GM19395 (cell line): ENCODE measurements around the gene OR2B6.
"Not testable (repeated sequence)": the region's sequence is repeated elsewhere in the genome, so short reads cannot be mapped to it uniquely, and the experiment has no call there.

Experiments
- ATAC-seq: cut with Tn5 transposase; IDR thresholded peaks from one replicate; pipeline ENCODE4 v1.9.1; 2021; ENCODE audit warnings: mild to moderate bottlenecking, moderate library complexity; ENCODE audit not compliant: unreplicated experiment

OR2B6 gene

DNA sequence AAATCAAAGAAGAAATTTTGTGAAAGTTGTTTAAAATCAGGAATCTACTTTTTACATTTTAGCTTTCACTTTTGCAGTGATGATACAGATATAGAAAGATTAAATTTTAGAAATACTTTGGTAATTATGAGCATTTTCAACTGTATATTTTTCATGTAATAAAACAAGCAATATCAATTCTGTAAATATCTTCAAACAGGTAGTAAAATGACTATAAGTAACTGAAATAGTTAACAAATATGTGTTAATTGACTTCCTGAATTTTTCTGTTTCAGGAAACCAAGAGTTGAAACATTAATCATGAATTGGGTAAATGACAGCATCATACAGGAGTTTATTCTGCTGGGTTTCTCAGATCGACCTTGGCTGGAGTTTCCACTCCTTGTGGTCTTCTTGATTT is at the start of gene OR2B6:
Gene OR2B6, plus strand, starts transcription at position 301 of the 400 bp plus-strand sequence. Its CDS starts 0 bp downstream, at position 301.
- no peak for ATAC-seq

DNA sequence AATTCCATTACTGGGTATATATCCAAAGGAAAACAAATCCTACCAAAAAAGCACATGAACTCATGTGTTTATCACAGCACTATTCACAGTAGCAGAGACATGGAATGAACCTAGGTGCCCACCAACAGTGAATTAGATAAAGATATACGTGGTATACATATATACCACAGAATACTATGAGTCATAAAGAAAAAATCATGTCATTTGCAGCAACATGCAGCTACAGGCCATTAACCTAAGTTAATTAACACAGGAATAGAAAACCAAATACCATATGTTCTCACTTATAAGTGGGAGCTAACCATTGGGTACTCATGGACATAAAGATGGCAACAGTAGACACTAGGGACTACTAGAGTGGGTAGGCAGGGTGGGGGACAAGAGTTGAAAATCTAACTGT is 49.0 kb upstream of the OR2B6 start:
- no peak for ATAC-seq

DNA sequence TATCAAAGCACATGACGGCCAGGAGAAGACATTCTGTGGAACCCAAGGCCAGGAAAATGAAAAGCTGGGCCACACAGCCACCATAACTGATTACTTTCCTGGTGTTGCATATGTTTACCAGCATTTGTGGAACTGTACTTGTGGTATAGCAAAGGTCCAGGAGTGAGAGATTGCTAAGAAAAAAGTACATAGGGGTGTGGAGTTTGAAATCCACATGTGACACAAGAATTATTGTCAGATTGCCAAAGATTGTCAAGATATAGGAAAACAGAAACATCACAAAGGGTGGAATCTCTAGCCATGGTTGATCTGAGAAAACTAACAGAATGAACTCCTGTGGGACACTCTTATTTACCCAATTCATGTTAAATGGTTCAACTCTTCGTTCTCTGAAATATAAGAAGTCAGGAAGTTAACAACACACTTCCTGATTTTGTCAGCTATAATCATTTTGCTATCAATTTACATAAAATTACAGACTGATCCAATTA is 45.0 kb upstream of the OR2B6 start, which contains the start of gene OR2B2:
Gene OR2B2, minus strand, starts transcription at position 441 of the 491 bp plus-strand sequence. Its CDS starts 77 bp downstream, at position 364.
- no peak for ATAC-seq

DNA sequence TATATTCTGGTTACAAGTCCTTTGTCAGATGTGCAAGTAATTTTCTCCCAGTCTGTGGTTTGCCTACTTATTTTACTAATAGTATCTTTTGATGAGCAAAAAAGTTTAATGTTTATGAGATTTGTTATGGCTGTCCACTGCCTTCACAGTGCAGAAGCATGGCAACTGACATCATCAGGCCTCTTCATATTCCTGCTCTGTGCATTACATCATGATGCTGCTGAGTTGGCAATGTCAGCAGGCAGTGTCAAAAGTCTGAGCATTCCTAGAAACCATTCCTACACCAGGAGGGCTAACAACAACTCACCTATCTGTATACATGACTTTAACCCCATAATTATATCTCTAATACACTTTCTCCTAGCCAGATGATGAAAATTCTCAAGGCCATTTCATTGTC is 34.1 kb upstream of the OR2B6 start:
- no peak for ATAC-seq

DNA sequence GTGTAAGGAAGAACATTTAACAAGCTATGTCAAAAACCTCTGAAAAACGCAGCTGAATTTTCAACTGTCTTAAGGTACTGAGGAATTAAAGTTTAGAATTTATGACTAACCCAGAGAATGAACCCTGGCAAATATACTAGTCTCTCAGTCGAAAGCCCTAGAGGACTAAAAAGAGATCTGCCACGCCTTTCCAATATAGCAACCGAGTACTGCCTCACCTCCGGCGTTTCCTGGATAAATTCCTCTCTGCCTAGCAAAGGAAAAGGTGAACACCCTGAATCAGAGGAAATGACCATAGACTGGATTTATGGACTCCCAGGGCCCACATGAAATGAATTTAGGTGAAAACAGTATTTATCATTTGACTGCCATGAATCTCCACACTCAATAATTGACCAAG is 32.9 kb upstream of the OR2B6 start:
- ATAC-seq = no peak

DNA sequence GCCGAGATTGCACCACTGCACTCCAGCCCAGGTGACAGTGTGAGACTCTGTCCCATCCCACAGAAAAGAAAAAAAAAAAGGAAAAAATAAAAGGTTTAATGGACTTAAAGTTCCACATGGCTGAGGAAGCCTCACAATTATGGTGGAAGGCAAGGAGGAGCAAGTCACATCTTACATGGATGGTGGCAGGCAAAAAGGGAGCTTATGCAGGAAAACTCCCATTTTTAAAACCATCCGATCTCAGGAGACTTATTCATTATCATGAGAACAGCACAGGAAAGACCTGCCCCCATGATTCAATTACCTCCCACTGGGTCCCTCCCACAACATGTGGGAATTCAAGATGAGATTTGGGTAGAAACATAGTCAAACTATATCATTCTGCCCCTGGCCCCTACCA is 29.0 kb upstream of the OR2B6 start:
- ATAC-seq = not testable (repeated sequence)

DNA sequence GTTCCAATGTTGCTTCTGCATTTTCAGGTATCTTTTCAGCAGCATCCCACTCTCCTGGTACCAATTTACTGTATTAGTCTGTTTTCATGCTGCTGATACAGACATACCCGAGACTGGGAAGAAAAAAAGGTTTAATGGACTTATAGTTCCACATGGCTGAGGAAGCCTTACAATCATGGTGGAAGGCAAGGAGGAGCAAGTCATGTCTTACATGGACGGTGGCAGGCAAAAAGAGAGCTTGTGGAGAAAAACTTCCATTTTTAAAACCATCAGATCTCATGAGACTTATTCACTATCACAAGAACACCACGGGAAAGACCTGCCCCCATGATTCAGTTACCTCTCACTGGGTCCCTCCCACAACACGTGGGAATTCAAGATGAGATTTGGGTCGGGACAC is 27.1 kb upstream of the OR2B6 start:
- not testable (repeated sequence) for ATAC-seq

DNA sequence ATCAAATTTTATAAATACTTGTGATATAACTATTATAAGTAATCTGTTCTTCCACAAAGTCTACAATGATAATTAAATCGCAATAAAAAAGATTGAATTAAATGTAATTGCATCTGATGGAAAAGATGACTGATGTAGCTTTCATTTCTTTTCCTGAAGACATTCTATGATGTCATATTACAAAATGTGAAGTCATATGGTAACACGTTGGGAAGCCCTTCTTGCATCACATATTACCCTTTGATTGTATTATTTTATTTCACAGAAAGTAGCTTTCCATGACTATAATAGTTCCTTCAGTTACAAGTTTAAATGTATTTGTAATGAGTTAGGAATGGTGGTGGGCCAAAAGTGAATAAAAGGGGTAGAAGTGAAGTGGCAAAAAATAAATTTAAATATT is 25.8 kb upstream of the OR2B6 start:
- ATAC-seq = no peak

DNA sequence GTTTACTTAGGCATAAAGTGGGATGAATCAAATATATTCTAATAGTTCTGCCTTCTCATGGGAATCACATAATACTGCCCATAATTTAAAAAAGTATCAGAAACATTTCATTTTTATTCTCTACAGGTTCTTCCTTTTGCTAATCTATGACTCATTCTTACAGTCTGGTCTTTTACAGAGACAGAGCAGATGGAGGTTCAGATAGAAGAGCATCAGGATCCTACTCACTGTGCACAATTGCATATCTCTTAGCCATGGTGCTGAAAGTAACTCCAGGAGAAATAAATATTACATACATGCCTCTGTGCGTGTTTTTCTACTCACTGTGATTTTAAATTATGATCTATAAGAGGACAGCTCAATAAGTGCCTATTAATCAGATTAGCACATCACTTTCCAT is 16.3 kb upstream of the OR2B6 start:
- ATAC-seq = no peak

DNA sequence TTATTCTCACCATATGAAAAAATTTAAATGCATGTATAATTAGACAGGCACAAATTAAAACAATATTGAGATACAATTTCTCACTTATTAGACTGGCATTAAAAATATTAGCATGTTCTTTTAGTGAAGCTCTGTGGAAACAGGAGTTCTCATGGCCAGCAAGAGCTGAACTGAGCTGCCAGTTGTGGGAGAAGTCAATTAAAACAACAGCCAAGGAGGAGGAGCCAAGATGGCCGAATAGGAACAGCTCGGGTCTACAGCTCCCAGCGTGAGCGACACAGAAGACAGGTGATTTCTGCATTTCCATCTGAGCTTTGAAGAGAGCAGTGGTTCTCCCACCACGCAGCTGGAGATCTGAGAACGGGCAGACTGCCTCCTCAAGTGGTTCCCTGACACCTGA is 14.0 kb upstream of the OR2B6 start:
- not testable (repeated sequence) for ATAC-seq

DNA sequence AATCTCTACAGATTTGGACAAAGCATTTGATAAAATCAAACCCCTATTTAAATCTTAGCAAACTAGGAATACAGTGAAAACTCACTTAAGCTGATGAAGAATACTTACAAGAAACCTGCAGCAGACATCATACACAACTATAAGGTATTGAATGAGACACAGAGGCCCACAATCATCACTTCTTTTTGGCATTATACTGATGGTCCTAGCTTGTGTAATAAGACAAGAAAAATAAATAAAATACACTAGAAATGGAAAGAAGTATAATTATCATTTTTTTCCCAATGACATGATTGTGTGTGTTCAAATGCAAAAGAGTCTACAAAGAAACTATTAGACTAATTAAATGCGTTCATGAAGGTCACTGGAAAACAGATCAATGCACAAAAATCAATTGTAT is 8.8 kb upstream of the OR2B6 start:
- no peak for ATAC-seq

DNA sequence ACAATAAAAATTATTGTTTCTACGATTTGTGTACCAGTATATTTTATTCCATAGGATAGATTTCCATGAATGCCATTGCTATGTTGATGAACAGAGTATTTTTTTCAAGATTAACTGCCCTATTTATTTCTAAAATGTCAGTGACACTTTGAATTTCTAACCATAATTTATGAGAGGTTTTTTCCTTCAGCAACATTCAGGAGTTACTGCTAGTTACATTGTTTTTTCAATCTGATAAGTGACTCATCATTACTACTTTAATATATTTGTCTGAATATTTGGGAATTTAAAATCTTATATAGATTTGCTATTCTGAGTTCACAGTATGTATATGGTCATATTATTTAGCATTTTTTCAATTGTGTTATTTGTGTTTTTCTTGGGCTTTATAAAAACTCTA is 6.0 kb upstream of the OR2B6 start:
- ATAC-seq = no peak

DNA sequence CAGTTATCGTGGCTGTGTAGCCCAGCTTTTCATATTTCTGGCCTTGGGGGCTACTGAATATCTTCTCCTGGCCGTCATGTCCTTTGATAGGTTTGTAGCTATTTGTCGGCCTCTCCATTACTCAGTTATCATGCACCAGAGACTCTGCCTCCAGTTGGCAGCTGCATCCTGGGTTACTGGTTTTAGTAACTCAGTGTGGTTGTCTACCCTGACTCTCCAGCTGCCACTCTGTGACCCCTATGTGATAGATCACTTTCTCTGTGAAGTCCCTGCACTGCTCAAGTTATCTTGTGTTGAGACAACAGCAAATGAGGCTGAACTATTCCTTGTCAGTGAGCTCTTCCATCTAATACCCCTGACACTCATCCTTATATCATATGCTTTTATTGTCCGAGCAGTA is 475 bp downstream of the OR2B6 start:
- no peak for ATAC-seq

DNA sequence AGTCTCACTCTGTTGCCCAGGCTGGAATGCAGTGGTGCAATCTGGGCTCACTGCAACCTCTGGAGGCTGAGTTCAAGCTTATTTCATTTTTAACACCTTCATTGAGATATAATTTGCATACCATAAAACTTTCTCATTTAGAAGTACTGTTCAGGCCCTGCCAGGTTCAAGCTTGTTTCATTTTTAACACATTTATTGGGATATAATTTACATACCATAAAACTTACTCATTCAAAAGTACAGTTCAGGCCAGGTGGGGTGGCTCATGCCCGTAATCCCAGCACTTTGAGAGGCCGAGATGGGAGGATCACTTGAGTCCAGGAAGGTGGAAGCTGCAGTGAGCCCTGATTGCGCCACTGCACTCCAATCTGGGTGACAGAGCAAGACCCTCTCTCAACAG is 5.5 kb downstream of the OR2B6 start:
- no peak for ATAC-seq

DNA sequence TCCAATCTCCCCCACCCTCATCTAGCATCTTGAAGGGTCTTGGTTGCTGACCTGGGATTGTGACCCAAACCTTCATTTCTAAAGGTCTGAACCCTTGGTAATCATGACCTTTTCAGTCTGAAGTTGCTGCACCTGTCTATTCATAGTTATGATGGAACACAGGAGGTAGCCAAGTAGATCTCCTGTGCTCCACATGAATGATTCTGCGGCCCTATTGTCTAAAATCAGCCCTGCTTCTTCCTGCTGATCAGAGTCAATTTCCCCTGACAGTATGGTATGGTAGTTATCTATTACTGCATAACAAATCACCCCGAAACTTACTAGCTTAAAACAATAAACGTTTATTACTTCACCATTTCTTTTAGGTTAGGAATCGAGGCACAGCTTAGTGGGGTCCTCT is 9.0 kb downstream of the OR2B6 start:
- ATAC-seq = no peak

DNA sequence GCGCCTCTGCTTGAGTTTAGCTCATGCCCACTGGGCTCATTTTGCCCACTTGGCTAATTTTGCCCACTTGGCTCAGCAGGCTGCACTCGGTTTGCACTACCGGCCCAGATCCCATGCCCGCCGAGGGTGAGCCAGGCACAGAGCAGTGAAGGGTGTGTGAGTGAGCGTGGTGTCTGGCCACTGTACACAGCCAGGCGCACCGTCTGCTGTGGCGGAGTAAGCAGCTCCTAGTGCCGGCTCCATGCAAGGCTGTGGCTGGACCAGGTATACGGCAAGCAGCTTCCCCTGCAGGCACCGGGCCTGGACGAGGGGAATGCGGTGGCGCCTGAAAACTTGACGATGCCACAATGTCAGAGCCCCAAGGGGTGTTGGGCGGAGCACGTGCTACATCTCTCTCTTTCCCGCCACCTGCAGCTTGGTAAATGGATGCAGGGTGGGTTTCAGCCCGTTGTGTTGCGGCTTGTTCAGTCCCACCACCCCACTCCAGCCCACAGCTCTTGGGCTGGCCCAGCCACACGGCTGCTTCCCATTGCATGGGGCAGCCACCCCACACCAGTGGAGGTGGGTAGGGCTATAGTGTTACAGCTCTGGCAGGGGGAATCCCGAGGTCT is 9.9 kb downstream of the OR2B6 start:
- no peak for ATAC-seq

DNA sequence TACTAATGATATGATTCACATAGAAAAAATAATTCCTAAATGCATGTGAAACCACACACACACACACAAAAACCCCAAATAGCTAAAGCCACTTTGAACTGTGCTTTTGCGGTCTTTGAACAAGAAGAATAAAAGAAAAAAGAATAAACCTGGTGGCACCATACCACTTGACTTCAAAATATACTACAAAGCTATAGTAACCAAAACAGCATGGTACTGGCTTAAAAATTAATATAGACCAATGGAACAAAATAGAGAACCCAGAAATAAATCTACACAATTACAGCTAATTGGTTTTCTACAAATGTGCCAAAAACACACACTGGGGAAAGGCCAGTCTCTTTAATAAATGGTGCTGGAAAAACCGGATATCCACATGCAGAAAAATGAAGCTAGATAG is 13.4 kb downstream of the OR2B6 start:
- no peak for ATAC-seq

DNA sequence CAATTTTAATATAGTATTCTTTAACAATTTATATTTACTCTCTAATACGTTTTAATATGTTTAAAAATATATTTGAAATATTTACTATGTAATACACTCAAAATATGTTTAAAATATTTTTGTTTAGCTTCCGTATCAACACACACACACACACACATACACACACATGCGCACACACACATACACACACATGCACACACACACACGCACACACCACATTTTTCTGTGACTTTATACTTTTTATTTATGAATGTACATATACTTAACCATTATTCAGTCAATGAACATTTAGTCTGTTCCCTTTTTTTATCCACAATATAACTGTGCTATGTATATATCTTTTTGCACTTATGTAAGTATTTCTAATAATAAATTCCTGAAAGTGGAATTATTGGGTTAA is 15.7 kb downstream of the OR2B6 start:
- ATAC-seq = no peak

DNA sequence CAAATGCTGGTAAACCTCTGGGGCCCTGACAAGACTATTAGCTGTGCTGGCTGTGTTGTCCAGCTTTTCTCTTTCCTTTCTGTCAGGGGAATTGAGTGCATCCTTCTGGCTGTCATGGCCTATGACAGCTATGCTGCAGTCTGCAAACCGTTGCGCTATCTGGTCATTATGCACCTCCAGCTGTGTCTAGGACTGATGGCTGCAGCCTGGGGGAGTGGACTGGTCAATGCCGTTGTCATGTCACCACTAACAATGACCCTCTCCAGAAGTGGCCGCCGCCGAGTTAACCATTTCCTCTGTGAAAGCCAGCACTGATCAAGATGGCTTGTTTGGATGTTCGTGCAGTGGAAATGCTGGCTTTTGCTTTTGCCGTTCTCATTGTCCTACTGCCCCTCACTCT is 20.3 kb downstream of the OR2B6 start:
- ATAC-seq = no peak

DNA sequence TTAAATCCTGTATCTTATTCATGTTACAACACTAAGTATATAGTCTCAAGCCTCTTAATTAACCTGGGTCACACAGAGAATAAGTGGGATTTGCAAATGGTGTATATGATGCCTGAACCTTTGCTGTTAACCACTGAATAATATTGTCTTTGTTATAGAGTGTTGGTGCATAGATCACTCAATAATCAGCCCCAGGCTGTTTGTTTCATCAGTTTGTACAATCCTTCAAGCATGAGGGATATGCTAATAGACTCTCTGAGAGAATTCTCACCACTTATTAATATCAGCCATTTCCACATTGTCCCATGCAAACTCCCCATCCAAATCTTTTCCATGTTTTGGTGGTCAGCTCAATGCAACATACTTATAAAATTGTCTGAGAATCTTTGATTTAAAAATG is 21.7 kb downstream of the OR2B6 start:
- no peak for ATAC-seq

DNA sequence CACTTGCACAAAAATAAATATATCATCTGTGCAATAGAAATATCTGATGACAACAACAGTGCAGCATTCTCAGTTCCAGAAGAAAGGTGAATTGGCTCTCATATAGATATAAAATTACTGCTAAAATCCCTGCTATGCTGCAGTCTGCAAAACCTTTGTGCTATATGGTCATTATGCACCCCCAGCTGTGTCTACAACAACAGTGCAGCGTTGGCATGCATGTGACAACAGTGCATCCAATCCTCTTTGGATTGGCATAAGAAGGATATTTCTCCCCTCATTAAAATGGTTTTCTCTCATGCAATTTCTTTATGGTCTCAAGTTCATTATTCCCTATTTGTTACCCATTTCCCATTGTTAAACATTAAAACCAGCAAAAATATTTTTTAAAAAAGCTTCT is 23.1 kb downstream of the OR2B6 start:
- no peak for ATAC-seq

DNA sequence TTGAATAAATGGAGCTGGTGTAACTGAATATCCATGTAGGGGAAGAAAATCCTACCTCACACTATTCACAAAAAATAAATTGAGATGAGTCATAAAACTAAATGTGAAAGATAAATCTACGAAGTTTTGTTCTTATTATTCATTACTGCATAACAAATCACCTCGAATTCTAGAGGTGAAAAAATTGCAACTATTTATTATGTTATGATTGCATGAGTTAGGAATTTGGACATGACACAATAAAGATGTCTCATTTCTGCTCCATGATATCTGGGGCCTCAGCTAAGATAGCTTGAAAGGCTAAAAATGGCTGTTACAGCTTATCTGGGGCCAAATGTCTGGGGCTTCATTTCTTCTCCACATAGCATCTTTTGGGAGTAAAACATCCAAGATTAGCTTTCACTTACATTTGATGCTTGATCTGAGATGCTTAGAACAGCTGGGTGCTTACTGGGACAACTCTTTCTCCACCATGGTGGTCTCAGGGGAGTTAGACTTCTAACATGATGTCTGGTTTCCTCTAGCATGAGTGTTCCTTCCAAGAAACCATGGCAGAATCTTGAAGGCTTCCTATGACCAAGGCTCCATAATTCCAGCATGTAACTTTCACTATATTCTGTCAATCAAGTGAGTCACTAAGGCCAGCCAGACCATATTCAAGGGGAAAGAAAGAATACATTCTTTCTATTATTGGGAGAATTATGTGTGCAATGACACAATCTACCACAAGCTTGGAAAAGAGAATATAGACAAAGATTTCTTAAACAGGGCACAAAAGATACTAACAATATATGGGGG is 30.1 kb downstream of the OR2B6 start:
- no peak for ATAC-seq
